Measurements from ENCODE around the gene PSME1.

PSME1 gene

DNA sequence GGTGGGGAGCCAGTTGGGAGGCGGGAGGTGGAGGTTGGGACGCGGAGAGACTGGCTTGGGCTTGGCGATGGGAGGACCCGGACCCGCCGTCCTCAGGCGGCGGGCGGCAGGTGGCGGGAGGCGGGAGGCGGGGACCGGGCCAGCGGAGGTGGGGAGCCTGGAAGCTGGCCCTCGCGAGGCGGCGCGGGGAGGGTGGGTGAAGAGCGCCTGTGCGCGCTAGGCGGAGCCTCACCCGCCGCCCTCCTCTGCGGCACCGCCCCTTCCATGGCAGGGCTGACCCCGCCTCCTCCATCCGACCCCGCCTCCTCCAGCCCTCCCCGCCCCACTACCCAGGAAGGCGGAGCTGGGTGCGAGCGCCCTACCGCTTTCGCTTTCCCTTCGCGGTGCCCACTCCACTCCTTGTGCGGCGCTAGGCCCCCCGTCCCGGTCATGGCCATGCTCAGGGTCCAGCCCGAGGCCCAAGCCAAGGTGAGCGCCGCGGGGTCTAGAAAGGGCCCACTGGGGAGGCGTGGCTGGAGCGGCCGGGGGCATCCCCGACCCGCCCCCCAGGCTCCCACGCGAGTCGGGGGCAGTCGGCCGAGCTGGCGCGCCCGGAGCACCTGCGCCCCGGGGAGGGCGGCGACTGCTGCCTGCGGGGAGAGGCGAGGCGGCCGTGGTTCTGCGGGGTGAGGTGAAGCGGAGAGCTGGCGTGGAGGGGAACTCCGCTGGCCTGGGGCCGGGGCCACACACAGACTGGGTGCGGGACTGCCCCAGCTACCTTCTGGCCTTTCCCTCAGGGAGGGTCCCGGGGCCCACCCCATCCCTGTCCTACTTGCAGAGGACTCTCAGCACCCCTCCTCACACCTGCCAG is at the start of gene PSME1:
Gene PSME1, plus strand, starts transcription at position 361 of the 850 bp plus-strand sequence. Its CDS starts 69 bp downstream, at position 430.
- peak; percentile 85 for DNase-seq

DNA sequence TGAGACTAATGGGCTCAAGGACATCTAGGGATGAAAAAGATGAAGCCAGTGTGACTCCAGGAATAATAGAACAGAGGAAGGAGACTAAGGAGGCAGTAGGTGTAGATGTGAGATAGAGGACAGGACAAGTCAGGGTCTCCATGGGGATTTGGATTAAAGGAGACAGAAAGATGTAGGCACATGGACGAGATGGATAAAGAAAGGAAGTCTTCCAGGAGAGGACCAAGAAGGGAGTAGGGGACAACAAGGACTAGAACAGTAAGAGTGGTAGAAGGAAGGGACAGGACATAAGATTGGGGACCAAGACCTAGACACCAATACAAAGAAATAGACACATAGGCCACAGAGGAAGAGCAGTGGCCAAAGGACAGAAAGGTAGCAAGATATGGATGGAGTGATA is 49.0 kb upstream of the PSME1 start:
- DNase-seq: no peak

DNA sequence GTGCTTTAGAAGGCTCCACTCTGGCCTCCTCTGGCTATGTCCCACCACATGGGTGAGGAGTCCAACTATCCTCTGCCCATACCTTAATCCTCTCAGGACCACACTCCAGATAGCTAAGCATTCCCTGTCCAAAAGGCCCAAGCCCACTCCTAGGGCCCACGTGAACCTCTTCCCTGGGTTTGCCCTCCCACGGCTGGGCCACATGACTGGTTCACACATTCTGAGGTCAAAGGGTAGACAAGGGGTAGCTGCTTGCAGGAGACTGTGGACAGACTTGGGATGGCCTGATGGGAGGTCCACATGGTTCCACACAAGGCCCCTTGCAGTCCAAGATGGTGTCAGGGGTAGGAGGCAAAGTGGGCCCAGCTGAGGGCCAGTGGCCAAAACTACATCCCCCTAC is 47.9 kb upstream of the PSME1 start:
- DNase-seq: no peak

DNA sequence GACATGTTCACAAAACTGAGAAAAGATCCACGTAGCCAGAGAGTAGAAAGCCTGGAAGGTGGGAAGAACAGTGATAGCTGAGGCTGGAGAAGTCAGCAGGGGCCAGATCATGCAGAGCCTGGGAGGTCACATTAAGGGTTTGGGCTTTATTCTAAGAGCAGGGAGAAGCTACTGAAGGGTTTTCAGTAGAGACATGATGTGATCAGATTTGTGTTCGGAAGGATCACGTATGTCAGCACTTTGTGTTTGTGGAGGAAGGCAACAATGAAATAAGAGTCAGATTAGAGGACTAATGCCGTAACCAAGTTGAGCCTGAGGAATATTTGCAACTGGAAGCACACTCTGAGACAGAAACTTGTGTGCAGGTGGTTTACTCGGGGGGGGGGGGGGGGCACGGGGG is 46.1 kb upstream of the PSME1 start:
- DNase-seq: no peak

DNA sequence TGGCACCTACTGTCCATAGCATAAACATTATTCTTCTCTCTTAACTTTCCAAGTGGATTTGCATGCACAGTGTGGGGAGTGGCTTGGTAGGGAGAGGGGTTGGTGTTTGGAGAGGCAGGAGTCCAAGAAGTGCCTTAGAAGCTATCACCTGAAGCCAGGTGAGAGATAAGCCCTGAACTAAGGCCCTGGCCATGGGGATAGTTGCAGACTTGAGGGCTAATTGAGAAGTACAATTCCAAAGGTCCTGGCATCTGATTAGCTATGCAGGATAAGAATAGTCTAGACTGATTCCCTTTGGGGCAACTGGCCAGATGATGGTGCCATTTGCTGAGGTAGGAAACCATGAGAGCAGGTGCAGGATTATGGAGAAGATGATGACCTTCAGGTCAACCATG is 43.9 kb upstream of the PSME1 start:
- DNase-seq: no peak

DNA sequence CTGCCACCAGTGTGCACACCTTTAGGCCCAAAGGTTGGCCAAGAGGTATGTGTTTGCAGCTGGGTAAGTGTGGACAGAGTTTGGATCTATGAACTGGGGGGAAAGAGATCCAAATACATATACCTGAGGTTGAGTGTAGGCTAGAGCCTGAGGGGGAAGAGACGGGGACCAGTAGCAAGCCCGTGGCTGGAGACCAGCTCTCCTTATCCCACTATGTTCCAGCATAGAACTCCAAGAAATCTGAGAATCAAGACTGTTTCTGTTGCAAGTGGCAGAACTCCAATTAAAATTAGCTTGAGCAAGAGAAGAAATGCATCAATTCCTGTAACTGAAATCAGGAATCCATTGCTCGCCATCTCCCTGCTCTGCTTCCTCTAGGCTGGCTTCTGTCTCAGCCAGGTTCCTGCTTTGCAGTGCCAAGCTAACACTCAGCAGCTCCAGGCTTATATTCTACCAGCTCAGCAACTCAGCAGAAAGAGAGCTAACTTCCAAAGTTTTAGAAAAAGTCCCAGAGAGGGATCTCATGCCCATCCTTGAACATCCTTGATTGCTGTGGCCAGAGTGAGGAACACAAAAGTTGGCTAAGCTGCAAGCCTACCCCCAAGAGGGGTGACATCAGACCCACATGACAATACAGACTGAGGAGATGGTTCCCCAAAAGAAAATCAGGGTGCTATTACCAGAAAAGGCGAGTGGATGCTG is 43.3 kb upstream of the PSME1 start:
- no peak for DNase-seq

DNA sequence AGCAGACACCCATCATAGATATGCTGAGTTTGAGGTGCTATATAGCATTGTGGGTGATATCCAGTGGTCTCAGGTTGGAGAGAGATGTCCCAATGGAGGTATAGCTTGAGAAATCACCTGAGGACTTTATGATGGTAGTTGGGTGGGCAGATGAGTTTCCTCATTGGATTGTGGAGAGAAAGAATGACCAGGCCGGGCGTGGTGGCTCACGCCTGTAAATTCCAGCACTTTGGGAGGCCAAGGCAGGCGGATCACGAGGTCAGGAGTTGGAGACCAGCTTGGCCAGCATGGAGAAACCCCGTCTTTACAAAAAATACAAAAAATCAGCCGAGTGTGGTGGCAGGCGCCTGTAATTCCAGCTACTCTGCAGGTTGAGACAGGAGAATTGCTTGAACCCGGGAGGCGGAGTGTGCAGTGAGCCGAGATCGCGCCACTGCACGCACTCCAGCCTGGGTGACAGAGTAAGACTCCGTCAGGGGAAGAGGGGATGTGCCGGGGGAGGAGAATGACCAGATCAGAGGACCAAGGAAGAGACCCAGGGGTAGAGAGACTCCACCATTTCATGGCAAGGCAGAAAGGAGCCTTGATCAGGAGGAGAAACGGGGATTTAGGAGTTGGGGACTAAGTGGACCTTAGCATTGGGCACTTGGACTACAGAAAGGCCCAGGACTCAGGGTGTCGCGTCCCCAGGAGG is 42.6 kb upstream of the PSME1 start:
- DNase-seq: no peak

DNA sequence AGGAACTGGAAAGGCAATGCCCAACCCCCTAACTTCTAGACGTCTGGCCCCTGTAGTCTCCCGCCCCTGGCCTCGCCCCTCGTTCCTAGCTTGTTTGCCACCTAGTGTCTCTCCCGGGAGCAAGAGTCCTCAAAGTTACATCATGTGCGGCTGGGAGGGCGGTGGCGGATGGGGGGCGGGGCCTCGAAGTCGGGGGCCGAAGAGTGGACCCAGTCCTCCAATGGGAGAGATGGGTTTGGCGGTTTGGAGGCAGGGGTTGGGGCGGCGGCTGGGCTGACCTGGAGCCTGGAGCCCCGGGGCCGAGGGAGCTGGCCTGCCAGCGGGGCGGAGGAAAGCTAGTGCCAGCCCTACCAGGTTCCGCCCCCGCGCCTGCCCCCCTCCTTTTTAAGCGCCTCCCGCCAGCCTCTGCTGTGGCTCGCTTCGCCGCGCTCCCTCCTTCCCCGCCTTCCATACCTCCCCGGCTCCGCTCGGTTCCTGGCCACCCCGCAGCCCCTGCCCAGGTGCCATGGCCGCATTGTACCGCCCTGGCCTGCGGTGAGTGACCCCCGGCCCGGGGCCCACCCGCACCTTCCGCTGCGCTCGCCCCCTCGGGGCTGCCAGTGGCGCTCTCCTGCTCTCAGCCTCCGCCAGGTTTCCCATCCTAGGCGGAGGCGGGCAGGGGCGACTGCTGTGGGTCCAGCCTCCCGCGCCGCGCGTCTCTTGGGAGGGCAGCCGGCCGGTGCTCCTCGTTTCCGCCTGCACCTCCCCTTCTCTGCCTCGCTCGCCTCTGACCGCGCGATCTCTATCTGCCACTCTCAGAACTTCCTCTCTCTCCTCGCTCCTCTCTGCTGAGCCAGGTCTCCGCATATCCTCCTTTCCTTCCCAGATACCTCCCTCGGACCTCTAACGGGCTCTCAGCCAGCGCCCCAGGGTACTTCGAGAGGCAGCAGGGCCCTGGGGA is 41.8 kb upstream of the PSME1 start, which contains the start of gene PCK2:
Gene PCK2, plus strand, starts transcription at position 411 of the 940 bp plus-strand sequence. Its CDS starts 95 bp downstream, at position 506.
- peak; percentile 88 for DNase-seq

DNA sequence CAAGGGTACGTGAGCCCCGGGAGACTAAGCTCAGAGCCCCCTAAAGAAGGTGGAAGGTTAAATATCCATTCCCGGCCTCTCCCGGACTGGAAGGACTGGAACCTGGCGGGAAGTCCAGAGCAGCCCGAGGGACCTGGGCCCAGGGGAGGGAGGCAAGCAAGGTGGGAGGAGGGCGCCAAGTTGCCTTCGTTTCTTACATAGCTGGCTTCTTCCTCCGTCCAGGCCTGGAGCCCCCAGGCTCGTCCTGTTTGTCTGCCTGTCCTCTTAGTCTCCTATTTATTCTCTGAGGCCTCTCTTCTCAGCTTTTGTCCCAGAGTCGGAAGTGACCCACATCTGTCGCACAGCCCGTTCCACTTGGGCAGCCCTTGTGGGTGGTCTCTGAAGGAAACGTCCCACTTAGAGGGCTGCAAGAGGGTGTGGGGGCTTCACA is 41.1 kb upstream of the PSME1 start:
- DNase-seq: no peak

DNA sequence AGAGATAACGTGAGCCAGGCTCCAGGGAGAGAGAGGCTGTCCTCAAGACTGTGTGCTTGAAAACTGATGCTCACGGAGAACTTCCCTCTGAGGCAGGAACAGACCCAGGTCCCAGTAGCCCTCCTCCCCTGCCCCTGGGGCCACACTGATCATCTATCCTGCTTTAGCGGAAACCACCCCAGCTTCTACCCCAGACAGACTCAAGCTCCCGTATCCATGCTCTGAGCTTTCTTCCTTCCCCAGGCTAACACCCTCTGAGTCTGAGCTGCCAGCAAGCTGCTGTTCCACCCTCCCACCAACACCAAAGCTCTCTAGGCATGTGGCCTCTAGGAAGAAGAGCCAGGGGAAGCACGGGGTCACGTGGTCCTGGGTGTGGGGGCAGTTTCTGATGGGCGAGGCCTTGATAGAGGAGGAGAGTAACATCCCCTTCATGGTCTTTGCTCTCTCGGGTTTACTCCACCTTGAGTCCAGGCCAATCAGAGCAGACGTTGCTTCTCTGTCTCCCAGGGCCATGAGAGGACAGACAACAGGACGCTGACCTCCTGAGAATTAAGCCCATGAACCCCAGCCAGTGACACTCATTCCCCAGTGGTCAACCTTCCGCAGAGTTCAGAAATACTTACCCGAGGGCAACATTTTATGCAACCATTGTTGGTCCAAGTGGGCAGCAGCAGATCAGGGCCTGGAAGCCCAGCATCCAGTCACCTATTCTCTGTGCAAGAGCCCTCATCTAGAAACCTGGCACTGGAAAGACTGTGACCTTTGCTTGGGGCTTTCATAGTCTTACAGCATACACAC is 40.5 kb upstream of the PSME1 start:
- no peak for DNase-seq

DNA sequence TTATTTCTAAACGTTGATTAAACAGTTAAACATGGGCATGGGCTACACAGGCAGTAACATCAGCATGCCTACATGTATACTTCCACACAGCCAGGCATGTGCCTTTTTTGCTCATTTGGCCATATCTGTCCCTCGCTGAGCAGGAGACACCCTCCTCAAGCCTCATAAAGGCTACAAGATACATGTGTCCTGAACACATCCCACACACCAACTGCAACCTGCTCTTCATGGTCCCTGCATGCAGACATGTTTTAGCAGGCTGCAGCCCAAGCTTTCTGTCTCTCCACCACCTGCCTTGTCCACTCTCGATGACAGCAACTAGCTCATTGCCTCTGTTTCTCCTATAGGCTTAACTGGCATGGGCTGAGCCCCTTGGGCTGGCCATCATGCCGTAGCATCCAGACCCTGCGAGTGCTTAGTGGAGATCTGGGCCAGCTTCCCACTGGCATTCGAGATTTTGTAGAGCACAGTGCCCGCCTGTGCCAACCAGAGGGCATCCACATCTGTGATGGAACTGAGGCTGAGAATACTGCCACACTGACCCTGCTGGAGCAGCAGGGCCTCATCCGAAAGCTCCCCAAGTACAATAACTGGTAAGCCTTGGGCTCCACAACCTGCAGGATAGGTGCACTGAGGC is 39.3 kb upstream of the PSME1 start:
- DNase-seq: no peak

DNA sequence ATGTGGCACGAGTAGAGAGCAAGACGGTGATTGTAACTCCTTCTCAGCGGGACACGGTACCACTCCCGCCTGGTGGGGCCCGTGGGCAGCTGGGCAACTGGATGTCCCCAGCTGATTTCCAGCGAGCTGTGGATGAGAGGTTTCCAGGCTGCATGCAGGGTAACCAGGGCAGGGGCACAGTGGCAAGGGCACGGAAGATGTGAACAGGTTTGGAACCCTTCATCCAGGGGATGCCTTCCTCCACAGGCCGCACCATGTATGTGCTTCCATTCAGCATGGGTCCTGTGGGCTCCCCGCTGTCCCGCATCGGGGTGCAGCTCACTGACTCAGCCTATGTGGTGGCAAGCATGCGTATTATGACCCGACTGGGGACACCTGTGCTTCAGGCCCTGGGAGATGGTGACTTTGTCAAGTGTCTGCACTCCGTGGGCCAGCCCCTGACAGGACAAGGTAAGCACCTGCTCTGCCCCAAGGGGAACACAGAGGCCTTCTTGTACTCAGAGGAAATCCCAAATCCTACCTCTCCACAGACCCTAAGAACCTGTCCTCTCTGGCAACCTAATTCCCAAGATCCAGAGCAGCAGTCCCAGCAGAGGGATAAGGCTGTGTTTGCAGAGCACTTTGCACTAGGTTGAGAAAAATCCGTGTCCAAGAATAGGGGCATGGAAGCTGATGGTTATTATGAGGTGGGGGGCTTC is 37.6 kb upstream of the PSME1 start:
- no peak for DNase-seq

DNA sequence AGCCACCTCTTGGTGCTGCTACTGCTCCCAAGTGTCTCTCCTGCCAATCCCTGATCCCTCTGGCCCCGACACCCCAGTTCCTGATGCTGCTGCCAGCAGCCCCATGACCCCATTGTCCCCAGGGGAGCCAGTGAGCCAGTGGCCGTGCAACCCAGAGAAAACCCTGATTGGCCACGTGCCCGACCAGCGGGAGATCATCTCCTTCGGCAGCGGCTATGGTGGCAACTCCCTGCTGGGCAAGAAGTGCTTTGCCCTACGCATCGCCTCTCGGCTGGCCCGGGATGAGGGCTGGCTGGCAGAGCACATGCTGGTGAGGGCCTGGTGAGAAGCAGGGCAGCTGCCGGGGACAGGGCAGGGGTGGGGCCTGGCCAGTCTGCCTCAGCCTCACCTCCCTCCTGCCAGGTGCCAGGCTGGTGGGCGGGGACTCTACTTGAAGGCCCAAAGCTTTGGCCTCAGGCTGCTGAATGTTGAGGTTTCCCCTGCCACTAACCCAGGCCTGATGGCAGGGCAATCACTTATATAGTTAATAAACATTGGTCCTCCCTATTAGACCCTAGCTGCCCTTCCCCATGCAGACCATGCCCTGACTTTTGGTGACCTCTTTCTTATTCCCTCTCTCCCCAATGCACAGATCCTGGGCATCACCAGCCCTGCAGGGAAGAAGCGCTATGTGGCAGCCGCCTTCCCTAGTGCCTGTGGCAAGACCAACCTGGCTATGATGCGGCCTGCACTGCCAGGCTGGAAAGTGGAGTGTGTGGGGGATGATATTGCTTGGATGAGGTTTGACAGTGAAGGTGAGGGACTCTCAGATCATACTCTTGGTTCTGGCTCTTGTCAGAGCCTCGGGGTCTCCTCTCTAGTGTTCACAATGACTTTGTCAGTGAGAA is 36.8 kb upstream of the PSME1 start:
- no peak for DNase-seq

DNA sequence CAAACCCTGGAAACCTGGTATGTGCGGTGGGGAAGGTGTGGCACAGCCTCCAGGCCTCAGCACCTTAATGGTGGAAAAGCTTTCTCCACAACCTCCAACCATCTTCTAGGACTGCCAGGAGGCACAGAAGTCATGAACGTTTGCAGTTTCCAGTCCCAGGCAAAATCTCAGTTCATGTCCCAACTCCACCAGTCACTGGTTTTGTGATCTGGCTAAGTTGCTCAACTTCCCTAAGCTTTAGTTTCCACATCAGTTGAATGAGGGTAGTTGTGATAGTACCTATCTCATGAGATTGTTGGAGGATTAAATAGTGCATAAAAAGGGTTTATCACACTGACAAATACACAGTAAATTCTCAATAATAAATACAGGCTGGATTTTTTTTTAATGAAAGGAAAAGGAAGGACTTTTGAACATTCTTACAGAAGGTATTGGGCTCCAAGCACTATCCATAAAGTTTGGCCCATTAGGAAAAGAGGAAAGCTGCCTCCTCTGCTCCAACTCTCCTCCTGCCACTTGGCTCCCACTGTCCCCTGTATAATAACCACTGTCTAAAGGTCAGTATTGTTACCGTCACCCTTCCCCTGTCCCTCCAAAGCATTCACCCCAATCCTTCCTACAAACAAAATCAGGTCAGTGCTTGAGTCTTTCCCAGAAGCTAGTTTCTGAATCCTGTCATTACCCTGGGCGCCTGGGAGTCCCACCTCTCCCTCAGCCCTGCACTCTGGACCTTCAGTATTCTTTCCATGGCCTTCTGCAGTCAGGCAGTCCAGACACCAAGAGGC is 35.6 kb upstream of the PSME1 start:
- DNase-seq: no peak

DNA sequence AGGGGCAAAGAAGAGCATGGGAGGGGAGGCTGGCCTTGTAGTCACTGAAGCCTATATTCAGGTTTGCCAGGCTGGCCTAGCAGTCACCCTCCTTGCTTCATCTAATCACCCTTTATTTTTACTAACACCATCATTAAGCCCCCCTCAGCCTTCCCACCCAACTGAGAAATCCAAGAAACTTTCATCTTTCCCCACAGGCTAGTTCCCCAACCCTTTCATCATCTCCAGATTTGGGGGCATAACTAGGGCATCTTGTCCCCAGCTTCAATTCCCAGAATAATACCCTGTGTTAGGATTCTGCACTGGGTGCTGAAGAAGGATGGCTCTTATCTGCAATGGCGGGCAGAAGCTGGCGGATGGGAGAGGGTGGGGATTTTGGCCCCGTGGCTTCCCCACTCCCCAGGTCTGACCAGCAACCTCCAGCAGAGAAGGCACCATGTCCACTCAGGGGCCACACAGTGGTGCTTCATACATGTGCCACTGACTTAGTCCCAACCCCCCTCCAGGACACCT is 35.0 kb upstream of the PSME1 start:
- DNase-seq: no peak

DNA sequence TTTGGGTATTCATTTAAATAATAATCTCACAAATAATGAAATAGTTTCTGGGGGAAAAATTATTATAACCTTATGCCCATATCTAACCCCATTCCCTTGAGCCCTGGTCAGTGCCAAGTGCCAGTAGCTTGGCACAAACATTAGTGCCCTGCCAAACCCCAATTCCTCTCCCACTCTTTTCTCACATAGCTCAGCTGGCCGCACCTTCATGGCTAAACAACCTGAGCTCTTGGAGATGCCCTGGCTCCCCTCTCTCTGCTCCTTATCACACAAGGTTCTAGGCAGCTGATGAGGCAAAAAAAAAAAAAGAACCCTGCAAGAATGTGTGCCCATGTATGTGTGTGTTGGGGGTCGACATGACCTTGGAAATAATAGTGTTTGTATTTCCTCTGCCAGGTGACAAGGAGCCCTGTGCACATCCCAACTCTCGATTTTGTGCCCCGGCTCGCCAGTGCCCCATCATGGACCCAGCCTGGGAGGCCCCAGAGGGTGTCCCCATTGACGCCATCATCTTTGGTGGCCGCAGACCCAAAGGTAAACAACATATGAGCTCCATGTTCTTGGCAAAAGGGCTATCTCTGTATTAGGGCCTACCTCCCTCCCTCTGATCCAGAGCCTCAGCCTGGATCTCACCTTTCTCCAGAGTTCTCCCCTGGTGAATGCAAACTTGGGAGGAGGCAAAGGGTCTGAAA is 33.5 kb upstream of the PSME1 start:
- no peak for DNase-seq

DNA sequence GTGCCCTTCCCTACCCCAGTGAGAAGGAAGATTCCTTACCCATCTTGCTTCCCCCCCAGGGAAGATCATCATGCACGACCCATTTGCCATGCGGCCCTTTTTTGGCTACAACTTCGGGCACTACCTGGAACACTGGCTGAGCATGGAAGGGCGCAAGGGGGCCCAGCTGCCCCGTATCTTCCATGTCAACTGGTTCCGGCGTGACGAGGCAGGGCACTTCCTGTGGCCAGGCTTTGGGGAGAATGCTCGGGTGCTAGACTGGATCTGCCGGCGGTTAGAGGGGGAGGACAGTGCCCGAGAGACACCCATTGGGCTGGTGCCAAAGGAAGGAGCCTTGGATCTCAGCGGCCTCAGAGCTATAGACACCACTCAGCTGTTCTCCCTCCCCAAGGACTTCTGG is 32.5 kb upstream of the PSME1 start:
- no peak for DNase-seq

Data from 8988T (cell line).